HG03060 (cell line): ENCODE data around the gene CHORDC1.
A peak's percentile ranks its signal among the peaks of the same experiment; 100 is the strongest.
"Not testable (repeated sequence)": the region's sequence is repeated elsewhere in the genome, so short reads cannot be mapped to it uniquely, and the experiment has no call there.

Experiments used
- ATAC-seq: cut with Tn5 transposase; IDR thresholded peaks from one replicate; pipeline ENCODE4 v1.9.1; 2021; ENCODE audit warnings: low read depth, moderate number of reproducible peaks; ENCODE audit not compliant: unreplicated experiment

Gene CHORDC1

DNA sequence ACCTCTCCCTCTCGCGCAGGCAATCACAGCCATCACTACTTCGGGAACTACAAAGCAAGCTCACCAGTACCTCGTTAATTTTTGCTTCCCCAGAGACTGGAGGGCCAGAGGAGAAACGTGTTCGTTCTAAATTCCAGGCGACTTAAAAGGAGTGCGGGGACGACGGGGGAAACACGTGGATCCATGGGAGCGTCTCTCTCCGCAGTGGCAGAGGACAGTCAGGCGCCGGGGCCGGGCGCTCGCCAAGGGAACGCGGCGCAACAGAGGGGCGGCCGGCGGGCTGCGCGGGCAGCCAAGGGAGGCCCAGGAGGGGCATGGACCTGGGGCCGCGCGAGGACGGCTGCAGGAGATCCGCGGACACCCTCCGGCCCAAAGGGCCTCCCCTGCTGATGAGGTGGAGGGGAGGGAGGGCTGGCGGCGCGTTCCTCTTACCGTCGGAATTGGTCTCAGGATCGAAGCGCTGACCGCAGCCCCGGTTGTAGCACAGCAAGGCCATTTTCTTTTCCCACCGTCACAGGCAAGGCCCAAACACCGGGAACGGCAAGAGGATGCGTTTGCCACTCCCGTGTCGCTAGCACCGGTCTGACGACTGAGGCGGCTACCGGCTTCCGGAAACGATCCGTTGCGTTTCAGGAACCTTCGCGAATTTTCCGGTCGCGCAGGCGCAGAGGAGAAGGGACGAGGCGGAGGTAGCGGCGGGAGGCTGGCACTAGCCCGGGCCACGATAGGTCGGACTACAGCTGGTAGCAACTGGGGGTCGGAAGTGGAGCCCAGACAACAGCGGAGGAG is at the start of gene CHORDC1:
CHORDC1 (minus strand) TSS at position 591 of the 789 bp plus-strand sequence; CDS start at position 496, 95 bp downstream.
- peak; percentile 82 for ATAC-seq

DNA sequence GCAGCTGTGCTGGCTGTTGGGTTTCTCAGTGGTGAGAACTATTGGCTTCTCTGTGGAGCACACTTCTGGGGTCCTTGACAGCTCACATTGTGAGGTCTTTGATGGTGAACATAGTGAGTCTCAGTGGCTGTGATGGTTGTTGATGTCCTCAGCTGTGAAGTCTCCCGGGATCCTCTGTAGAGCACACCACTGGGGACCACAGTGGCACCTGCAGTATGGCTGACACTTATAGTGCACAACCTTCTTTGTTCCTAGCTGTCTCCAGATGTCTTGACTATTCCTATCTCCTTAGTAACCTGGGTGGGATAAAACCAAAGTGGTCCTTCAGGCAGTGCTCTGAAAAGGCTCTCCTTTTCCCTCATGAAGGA is 34.3 kb upstream of the CHORDC1 start:
- no peak for ATAC-seq

DNA sequence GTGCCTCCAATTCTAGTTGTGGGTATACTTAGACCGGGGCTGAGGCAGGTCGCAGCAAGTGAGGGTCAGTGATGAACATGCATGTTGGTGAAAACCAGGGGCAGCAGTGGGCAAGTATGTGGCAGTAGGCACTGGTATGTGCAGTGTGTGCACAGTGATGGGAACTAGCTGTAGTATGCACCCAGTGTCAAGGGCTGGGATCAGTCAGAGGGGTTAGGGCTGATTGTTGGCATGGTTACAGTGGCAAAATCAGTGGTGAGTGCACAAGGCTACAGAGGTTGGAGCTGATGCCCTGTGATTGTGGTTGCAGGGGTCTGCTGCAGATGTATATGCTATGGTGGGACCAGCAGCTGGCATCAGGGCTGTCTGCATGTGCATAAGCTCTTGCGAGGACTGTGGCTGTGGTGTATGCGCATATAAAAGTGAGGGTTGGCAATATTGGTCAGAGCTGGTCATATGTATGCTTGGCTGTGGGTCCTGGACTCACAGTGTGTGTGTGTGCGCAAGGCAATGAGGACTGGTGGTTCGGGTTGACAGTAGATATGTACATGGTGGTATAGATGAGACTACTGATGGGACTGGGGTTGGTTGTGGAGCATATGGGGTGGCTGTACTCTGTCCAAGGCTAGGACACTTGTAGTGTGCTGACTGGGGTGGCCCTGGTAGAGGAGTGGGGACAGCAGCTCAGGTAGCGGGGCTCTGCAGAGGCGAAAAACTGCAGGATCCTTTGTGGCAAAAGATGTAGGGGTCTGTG is 33.7 kb upstream of the CHORDC1 start:
- ATAC-seq, result no peak

DNA sequence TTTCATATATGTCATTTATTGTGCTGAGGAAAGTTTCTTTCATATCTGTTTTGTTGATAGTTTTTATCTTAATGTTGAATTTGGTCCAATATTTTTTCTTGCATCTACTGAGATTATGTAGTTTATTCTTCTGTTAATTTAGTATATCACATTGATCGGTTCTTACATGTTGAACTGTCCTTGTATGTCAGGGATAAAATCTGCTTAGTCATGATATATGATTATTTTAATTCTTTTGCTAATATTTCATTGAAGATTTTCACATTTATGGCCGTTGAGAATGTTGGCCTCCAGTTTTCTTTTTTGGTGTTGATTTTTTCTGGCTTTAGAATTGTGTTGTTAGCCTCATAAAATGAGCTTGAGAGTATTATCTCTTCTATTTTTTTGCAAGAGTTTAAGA is 31.2 kb upstream of the CHORDC1 start:
- ATAC-seq, result no peak

DNA sequence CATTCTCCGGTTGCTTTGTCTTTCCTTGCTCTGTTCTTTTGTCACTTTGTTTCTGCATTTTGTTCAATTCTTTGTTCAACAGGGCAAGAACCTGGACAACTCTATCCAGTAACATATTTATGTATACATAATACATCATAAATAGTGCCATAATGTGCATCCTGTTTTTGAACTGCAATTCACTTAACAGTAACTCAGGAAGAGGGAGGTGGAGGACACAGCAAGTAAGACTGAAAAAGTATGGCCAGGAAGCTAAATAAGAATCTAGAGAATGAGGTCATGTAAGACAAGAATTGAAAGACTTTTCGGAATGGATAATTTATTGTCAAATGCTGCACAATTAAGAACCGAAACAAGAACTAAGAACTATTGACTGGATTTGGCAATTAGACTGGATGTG is 29.2 kb upstream of the CHORDC1 start:
- ATAC-seq, result no peak

DNA sequence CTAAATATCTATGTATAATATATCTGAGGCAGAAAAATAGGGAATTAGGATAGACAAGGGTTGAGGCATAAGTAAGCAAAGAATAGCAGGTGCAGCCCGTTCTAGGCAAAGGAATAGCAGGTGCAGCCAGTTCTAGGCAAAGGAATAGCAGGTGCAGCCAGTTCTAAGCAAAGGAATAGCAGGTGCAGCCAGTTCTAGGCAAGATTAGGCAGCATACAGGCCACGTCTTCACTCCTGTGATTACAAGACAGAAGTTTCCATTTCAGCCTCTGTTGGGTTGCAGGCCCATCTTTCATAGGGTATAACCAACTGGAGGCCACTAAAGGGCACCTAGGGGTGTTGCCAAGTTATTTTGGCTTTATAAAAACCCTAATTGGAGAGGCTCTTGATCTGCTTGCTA is 28.8 kb upstream of the CHORDC1 start:
- no peak for ATAC-seq

DNA sequence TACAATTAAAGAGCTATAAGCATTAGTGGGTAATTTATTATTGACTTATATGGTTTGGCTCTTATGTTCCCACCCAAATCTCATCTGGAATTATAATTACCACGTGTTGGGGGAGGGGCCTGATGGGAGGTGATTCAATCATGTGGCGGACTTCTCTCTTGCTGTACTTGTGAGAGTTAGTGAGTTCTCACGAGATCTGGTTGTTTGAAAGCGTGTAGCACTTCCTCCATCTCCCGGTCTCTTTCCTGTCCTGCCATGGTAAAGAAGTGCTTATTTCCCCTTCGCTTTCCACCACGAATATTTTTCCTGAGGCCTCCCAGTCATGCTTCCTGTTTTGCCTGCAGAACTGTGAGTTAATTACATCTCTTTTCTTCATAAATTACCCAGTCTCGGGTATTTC is 28.1 kb upstream of the CHORDC1 start:
- ATAC-seq, result no peak

DNA sequence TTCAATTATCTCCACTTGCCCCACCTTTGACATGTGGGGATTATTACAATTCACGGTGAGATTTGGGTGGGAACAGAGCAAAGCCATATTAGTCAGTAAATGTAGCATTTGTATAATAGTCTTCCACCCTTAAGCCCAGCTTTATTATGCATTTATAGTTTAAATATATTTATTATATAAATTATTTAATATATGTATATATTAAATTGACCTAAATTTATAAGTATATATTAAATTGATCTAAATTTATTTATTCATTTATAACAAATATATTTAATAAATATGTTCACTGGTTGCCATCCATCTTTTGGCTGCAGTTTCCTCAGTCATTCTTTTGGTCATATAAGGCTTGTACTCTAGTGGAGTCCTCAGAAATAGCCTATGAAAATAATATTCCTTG is 23.6 kb upstream of the CHORDC1 start:
- no peak for ATAC-seq

DNA sequence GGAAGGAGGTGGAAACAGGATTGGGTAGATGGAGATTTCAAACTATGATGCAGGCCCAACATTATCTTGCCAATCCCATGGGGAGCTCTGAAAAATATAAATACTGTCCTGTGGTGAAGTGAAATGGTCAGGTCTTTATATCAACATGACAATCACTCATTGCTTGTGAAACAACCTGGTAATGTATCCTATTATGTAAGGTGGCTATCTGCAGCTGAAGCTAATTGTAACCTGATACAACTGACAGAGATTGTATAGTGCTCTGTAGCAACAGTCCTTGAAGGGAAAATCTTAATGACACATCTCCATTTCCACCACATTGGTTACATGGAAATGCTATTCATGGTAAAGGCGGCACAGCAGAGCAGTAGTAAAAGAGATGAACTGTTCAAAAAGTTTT is 20.7 kb upstream of the CHORDC1 start:
- ATAC-seq, result no peak

DNA sequence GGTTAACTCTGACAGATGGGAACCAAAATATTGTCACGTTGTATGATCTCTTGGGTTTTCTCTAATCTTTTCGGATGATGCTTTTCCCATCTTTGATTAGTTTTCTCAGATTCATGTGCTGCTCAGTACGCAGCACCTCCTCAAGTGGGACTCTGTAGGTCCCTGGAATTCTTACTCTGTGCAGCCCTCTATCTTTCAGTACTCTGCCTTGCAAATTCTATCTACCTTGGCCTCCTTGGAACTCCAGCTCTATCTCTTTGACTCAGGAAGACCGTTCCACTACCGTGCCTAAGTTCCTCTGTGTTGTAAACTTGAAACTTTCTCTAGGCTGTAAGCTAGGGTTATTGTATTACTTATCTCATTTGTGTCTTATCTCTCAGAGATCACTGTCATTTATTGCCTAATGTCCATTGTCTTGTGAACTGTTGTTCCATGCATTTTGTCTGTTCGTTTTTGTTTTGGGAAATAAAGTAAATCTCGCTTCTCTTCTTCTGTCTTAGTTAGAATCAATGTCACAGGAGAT is 20.1 kb upstream of the CHORDC1 start:
- ATAC-seq, result no peak

DNA sequence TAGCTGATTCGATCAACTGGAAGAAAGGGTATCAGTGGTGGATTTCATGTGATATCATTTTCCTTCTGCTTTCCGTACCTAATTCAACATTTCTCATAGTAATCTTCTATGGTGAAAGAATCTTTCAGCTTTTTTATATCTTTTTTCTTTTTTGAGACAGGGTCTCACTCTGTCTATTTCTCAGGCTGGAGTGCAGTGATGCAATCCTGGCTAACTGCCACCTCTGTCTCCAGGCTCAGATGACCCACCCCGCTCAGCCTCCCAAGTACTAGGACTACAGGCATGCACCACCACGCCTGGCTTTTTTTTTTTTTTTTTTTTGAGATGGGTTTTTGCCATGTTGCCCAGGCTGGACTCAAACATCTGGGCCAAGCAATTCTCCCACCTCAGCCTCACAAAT is 18.6 kb upstream of the CHORDC1 start:
- ATAC-seq, result no peak

DNA sequence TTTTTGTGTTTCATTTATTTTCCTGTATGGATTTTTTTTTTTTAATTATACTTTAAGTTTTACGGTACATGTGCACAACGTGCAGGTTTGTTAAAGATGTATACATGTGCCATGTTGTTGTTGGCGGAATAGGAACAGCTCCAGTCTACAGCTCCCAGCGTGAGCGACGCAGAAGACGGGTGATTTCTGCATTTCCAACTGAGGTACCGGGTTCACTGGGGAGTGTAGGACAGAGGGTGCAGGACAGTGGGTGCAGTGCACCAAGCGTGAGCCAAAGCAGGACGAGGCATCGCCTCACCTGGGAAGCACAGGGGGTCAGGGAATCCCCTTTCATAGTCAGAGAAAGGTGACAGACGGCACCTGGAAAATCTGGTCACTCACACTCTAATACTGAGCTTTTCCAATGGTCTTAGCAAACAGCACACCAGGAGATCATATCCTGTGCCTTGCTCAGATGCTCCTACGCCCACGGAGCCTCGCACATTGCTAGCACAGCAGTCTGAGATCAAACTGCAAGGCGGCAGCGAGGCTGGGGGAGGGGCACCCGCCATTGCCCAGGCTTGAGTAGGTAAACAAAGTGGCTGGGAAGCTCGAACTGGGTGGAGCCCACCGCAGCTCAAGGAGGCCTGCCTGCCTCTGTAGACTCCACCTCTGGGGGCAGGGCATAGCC is 17.3 kb upstream of the CHORDC1 start:
- not testable (repeated sequence) for ATAC-seq

DNA sequence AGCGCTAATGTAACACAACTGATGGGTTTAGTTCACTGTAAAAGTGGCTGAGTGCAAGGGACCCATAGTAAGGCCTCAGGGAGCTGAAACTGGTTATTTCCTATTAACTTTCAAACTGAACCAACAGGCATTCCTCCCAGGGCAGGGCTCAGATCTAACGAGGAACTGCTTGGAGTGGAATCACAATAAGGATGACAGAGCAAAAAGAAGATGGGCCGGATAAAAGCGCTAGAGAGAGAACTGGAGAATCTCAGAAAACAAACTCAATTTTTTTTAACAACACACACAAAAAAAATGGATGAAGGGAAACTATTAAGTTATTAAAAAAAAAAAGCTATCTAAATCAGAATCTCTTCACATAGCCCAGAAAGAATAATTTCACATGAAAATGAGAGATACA is 14.2 kb upstream of the CHORDC1 start:
- no peak for ATAC-seq

DNA sequence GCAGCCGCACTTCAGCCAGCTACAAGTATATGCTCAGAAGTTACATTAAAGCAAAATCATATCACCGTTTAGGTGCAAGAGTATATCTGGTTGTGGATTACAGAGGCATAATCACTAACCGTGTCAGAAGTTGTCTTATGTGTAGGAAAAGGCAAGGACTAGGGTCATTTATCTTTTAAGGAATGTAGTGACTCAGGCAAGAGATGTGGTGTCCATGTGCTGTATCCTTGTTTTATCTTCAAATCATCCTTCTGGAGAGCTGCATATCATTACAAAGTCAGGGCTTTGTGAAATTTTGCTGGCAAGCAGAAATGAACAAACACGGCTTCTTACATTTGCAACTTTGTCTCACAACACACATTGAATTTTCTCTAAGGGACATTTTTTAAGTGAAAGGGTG is 12.7 kb upstream of the CHORDC1 start:
- ATAC-seq, result no peak

DNA sequence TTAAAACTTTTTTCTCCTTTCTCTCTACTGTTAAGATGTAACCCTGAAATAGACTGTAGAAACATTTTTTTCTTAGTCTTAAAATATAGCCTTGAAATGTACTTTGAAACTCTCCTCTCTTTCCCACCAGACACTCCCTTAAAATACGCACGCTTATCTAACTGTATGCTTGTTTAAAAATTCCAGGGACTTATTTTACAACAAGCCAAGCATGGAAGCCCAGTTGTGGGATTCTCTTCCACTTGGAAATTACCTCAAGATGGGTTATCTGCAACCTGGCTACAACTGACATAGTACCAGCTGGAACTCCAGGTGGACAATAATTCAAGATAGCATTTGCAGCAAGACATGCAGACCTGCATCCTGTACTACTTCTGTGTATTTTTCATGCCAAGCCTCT is 12.1 kb upstream of the CHORDC1 start:
- no peak for ATAC-seq

DNA sequence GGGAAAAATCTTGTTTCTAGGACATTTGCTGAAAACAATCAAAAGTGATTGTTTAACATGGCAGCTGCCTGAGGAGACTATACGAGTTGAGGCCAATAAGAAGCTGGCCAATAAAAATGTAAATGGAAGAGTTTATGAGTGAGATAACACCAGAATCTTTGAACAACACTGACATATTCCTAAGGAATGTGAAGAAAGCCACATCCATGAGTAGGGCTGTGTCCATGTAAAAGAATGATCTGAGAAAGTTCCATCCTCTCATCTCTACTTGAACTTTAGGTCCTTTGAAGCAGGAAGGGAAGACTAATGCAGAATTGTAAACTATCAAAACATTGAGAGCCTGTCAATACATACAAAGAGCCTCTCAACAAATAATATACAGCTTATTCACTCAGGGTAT is 6.9 kb upstream of the CHORDC1 start:
- no peak for ATAC-seq

DNA sequence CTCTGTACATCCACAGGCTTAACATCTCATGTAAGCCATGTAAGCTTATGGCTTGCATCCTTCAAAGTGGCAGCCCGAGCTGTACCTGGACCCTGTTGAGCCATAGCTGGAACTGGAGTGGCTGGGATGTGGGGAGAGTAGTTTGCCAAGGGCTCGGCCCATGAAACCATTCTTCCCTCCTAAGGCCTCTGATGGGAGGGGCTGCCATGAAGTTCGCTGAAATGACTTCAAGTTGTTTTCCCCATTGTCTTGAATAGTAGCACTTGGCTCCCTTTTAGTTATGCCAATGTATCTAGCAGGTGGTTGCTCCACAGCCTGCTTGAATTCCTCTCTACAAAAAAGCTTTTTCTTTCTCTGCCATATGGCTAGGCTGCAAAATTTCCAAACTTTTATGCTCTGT is 5.2 kb upstream of the CHORDC1 start:
- ATAC-seq, result no peak

DNA sequence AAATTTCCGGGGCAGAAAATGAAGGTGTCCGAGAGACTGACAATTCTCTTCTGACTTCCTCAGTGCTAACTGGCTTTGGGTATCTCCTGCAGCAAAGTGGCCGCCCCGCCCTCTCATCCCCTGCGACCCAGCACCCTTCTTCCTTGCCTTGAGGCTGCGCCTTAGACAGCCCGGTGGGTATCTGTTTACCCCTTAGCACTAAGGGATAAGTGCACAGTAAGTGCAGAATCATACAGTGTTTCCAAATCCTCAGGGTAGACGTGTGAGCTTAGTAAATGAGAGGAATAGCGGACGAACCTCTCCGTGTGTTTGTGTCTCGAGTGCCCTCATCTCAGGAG is 368 bp upstream of the CHORDC1 start:
- ATAC-seq, result no peak

DNA sequence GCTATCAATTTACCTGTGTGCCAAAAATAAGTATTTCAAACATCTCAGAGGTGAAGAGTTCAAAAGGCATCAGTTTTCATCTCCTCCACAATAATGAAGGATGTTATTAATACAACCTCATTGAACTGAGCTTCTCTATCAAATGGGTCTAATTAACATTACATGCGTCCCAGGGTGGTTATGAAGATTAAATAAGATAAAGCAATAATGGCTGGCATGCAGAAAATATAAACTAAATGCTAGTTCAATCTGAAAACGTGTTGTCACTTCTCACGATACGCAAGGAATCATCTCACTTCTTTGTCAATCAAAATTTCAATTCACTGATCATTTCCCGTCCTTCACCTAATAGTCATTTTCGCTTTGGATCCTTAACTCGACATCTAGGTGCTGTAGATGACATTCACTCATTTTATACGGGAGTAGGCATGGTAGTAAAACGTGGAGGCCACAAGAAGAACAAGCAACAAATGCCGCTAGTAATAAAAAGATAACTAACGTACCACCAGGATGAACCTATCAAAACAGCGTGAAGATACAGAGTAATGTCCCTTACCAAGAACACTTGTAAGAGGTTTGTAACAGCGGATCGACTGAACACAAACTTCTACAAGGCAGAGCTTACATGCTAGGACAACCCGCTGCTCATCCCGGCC is 918 bp downstream of the CHORDC1 start:
- no peak for ATAC-seq

DNA sequence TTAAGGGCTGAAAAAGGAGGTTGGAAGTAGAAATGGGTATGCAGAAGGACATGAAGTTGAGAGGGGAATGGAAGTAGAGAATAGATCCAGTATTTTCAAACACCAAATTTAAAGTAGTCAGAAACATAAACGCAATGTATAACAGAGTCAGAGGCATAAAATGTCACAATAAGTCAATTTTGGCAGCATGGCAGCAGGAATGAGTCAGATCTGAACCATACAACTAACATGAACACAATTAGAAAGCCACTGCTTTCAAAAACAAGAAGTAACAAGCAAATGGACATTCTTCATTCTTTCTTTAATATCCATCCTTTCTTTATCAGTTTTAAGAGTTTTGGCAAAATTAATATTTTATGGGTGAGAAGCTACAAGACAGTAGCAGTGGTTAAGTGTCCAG is 2.5 kb downstream of the CHORDC1 start:
- ATAC-seq, result peak; percentile 26

DNA sequence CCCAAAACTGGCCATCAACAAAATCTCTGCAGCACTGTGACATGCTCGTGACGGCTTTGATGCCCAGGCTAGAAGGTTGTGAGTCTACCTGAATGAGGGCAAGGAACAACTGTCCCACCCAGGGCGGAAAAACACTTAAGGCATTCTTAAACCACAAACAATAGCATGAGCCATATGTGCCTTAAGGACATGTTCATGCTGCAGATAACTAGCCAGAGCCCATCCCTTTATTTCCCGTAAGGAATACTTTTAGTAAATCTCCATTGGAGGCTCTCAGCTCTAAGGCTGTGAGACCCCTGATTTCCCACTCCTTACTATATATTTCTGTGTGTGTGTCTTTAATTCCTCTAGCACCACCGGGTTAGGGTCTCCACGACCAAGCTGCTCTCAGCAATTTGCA is 3.4 kb downstream of the CHORDC1 start:
- no peak for ATAC-seq
